Caki2 (cell line): ENCODE measurements around the gene ATG4A. TPM values are rescaled to one million over a fixed set of nuclear protein-coding genes. Genes with fewer than 3 reads are reported as not detected.
A peak's percentile ranks its signal among the peaks of the same experiment; 100 is the strongest.

Experiments
- DNase-seq: peaks from one replicate; pipeline ENCODE4 v3.0.0-alpha.2; 2015; ENCODE audit warnings: low read depth
- in situ Hi-C: cut with HindIII; loops from 2 replicates; pipeline ENCODE4 v1.10.0; 2016; ENCODE audit warnings: low sequenced_read_pairs, low pct_unique_long_range_greater_than_20kb, mixed read lengths
- total RNA-seq: library from RNA; depleted of rRNA; stranded (reverse); fragments of >200 nt; shearing (Covaris generic); gene quantifications from 2 replicates; pipeline ENCODE4 v1.2.3, GENCODE V29; 2014; ENCODE audit warnings: low replicate concordance

ATG4A gene
- total RNA-seq, 1 experiment from 2014 or later: 9.0 TPM

DNA sequence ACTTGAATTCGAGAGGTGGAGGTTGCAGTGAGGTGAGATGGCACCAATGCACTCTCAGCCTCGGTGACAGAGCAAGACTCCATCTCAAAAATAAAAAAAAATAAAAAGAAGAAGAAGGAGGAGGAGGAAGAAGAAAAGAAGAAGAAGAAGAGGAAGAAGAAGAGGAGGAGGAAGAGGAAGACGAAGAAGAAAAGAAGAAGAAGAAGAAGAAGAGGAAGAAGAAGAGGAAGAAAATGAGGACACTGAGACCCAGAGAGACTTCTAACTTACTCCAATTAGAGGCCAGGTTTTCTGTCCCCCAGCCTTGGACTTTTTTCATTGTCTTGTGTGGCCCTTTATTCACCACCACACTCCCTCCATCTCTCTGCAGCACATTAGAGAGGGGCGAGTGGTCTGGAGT lies 70.7 kb downstream of the ATG4A start:
- DNase-seq: no peak
- in situ Hi-C loops: no loop called here

- DNase-seq: no peak
- in situ Hi-C loops: no loop called here
These were observed 71.9 kb downstream of the ATG4A start for GRCh38 chrX:108163333-108164082.

DNA sequence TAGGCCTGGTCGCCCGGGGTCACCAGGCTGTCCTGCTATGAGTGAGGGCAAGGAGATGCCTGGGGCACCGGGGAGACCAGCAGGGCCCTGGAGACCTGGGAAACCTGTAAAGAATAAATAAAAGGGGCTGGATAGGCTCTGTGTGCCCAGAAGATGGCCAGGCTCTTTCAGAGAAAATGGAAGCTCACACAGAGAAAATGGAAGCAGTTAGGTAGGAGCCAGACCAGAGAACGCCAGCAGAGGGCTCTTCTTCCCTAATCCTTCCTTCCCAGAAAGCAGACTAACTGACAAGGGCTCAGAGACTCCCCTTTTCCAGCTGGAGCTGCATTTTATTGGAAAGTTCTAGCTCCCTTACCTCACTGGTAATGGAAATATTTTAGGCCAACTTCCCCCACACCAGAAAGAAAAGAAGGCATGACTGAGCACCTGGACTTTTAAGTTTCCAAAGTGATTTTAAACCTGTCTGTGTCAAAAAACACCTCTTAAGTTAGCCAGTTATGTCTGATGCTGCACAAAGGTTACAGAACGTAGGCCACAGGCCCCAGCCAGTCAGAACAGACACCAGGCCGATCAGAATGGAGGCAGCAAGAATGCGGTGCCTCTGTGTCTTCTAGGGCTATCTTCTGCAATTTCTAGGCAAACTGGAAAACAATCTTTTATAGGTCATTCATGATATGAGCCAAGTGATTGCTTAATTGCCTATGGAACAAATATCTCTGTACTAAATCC lies 74.0 kb downstream of the ATG4A start:
- in situ Hi-C loops: no loop called here

GRCh38 chrX:108167211-108167872 lies 75.8 kb downstream of the ATG4A start:
- peak; percentile 41 for DNase-seq
- in situ Hi-C loops: no loop called here

More for the DNA sequence above, 74.0 kb downstream of the ATG4A start:
- peak; percentile 31 for DNase-seq

GRCh38 chrX:108168961-108169740 lies 77.6 kb downstream of the ATG4A start:
- in situ Hi-C loops: no loop called here

GRCh38 chrX:108169768-108170167 lies 78.2 kb downstream of the ATG4A start:
- DNase-seq: no peak
- in situ Hi-C loops: no loop called here

More at GRCh38 chrX:108168961-108169740, 77.6 kb downstream of the ATG4A start:
- no peak for DNase-seq

- no peak for DNase-seq
- in situ Hi-C loops: no loop called here
These were observed 80.1 kb downstream of the ATG4A start for GRCh38 chrX:108171671-108172070.

DNA sequence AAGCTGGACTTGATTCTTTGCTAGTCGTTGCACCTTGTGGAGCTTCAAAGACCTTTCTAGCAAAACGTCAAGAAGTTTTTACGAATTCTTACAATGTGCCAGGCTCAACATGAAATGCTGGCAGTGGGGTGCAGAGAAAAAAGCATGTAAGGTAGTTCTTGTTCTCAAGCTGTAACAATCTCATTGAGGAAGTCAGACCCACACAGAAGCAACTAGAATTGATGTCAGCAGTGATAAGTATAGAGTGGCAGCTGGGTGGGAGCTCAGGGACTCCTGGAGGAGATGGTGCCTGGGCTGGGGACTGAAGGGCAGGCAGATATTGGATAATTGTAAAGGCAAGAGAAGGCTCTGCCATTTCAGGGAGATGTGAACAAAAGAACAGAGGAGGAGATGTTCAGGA lies 82.3 kb downstream of the ATG4A start:
- in situ Hi-C loops: no loop called here
- no peak for DNase-seq

GRCh38 chrX:108177351-108178142 lies 86.0 kb downstream of the ATG4A start:
- in situ Hi-C loops: no loop called here
- DNase-seq: no peak

DNA sequence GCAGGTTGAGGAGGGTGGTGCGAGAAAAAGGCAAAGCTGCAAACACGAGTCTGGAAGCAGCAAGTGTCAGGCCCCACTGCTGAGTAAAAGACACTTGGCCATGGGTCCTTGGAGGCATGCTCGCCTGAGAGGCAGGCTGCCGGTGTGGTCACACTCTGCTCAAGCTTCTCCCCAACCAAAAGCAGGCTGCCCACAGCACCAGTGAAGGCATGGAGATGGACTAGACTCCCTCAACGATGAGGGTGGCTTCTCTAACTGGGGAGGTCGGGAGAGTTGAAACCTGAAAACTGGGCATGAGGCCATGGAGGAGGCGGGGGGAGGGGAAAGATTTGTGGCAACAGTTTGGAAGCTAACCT lies 86.5 kb downstream of the ATG4A start:
- no peak for DNase-seq
- in situ Hi-C loops: no loop called here

DNA sequence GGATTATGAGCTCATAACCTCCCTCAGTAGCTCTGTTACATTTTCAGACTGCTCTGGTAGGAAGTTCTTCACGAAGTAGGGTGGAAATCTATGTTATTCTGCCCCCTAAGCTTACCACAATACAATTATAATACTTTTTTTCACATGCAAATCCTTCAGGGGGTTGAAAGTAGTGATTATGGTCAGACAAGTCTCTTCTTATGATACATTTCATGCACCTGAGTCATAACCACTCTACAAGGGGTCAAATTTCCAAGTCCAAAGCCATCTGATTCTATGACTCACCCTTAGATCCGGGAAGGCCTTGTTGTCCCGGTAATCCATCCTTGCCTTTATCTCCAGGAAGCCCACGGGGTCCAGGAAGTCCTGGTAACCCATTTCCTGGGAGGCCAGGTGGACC lies 95.2 kb downstream of the ATG4A start:
- in situ Hi-C loops: no loop called here

DNA sequence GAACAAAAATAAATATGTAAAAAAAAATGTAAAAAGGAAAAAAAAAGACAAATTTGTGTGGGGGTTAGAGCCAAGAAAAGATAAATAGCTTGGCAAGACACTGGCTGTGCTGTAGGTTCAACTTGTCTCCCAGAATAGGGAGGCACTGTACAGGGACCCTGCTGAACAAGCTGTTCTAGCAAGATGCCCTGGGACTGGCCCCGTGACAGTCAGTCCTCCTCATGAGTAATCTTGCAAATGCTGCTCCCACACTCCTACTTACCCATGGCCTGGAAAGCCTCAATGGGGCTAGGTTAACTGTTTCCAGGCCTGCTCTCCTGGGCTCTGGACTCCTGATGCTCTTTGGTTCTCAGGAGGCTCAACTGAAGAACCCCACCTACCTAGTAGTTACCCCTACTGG lies 106.8 kb downstream of the ATG4A start:
- in situ Hi-C loops: no loop called here
- DNase-seq: no peak

More for the DNA sequence above, 95.2 kb downstream of the ATG4A start:
- peak; percentile 13 for DNase-seq

GRCh38 chrX:108199041-108199440 lies 107.5 kb downstream of the ATG4A start:
- no peak for DNase-seq
- in situ Hi-C loops: no loop called here

GRCh38 chrX:108199691-108200090 lies 108.1 kb downstream of the ATG4A start:
- peak; percentile 41 for DNase-seq
- in situ Hi-C loops: no loop called here

GRCh38 chrX:108203540-108203939 lies 112.0 kb downstream of the ATG4A start:
- in situ Hi-C loops: no loop called here
- DNase-seq: no peak
